Keratinocyte (primary cell): ENCODE results near the gene THBS4. TPM values are rescaled to one million over a fixed set of nuclear protein-coding genes. Genes with fewer than 3 reads are reported as not detected.

Source experiments
- DNase-seq: peaks from one replicate; pipeline ENCODE4 v3.0.0-alpha.2; 2011; ENCODE audit warnings: low read depth, missing footprints, low spot score
- FAIRE-seq: peaks from 2 replicates; lab custom pipeline; 2011; peaks lifted over from hg19 to GRCh38; lab: Jason Lieb, UNC
- H2AFZ ChIP-seq: 2 replicates; pipeline ENCODE4 v1.6.0; 2012; ENCODE audit warnings: low read length, control low read depth, inconsistent platforms; ENCODE audit not compliant: control insufficient read depth
- H3K27ac ChIP-seq: 2 replicates; pipeline ENCODE4 v1.5.1; 2011; ENCODE audit warnings: low read length; ENCODE audit not compliant: control insufficient read depth, insufficient read depth
- H3K27me3 ChIP-seq: 3 replicates; pipeline ENCODE4 v1.6.0; 2011; ENCODE audit warnings: low read length; ENCODE audit not compliant: control insufficient read depth, insufficient read depth; ENCODE audit errors: extremely low read depth
- H3K36me3 ChIP-seq, 2 experiments: 2 replicates in 1 of 2; 3 replicates in 1 of 2; pipeline ENCODE4 v1.5.1; 2011; ENCODE audit warnings: low read length in 2 of 2, mild to moderate bottlenecking in 1 of 2; ENCODE audit not compliant: control insufficient read depth in 2 of 2, insufficient read depth in 2 of 2; ENCODE audit errors: extremely low read depth in 1 of 2
- H3K4me1 ChIP-seq: 3 replicates; pipeline ENCODE4 v1.5.1; 2011; ENCODE audit warnings: low read length; ENCODE audit not compliant: control insufficient read depth, insufficient read depth; ENCODE audit errors: extremely low read depth
- H3K4me2 ChIP-seq: 3 replicates; pipeline ENCODE4 v1.6.0; 2011; ENCODE audit warnings: low read depth, low read length; ENCODE audit not compliant: control insufficient read depth, insufficient read depth; ENCODE audit errors: extremely low read depth
- H3K4me3 ChIP-seq, 3 experiments: fragments of 200-600 bp in 1 of 3; sonication (generic) in 1 of 3; 2 replicates in 2 of 3; 3 replicates in 1 of 3; pipeline ENCODE4 v1.5.1; 2011 to 2016; ENCODE audit warnings: low read length in 3 of 3, mild to moderate bottlenecking in 3 of 3, control low read depth in 2 of 3, inconsistent platforms in 1 of 3, low read depth in 1 of 3, mixed read lengths in 1 of 3, mixed run types in 1 of 3, moderate library complexity in 1 of 3; ENCODE audit not compliant: control insufficient read depth in 2 of 3, insufficient read depth in 2 of 3; ENCODE audit errors: extremely low read depth in 1 of 3
- H3K79me2 ChIP-seq: 2 replicates; pipeline ENCODE4 v1.6.0; 2012; ENCODE audit warnings: low read length; ENCODE audit not compliant: control insufficient read depth, insufficient read depth
- H3K9ac ChIP-seq: 3 replicates; pipeline ENCODE4 v1.6.0; 2011; ENCODE audit warnings: low read length; ENCODE audit not compliant: control insufficient read depth, insufficient read depth; ENCODE audit errors: extremely low read depth
- H3K9me1 ChIP-seq: 3 replicates; pipeline ENCODE4 v1.6.0; 2011; ENCODE audit warnings: low read length; ENCODE audit not compliant: control insufficient read depth, insufficient read depth; ENCODE audit errors: extremely low read depth
- H3K9me3 ChIP-seq: 2 replicates; pipeline ENCODE4 v1.5.1; 2012; ENCODE audit warnings: low read depth, low read length; ENCODE audit not compliant: control insufficient read depth
- H4K20me1 ChIP-seq: 3 replicates; pipeline ENCODE4 v1.6.0; 2011; ENCODE audit warnings: low read length; ENCODE audit not compliant: control insufficient read depth, insufficient read depth; ENCODE audit errors: extremely low read depth
- CTCF ChIP-seq, 3 experiments: IDR thresholded peaks in 1 of 3; conservative IDR thresholded peaks in 1 of 3; optimal IDR thresholded peaks in 1 of 3; 2 replicates in 2 of 3; 3 replicates in 1 of 3; pipeline versions ENCODE3 to v1.5.1; 2011; ENCODE audit warnings: low read length in 3 of 3, mild to moderate bottlenecking in 3 of 3, moderate library complexity in 2 of 3, control low read depth in 1 of 3, inconsistent platforms in 1 of 3; ENCODE audit not compliant: insufficient read depth in 2 of 3; ENCODE audit errors: extremely low read depth in 1 of 3
- EZH2 ChIP-seq: IDR thresholded peaks from one replicate; pipeline ENCODE4 v1.6.1; 2012; ENCODE audit warnings: inconsistent platforms, mild to moderate bottlenecking, low read length, moderate library complexity
- dilution Hi-C: fragments of 300-500 bp; cut with MboI; formaldehyde crosslinking; loops from one replicate; pipeline ENCODE4 v1.7.0; 2020; ENCODE audit warnings: low sequenced_read_pairs; ENCODE audit not compliant: extremely low pct_ligation_motif_present
- polyA plus RNA-seq, 5 experiments: library from polyadenylated mRNA; depleted of rRNA in 3 of 5; stranded (reverse) in 3 of 5; stranded (forward) in 1 of 5; unstranded in 1 of 5; fragments of >200 nt; gene quantifications; 1 replicate in 1 of 5; 2 replicates in 3 of 5; 3 replicates in 1 of 5; pipeline versions ENCODE4 v1.2.1 to v1.2.3, GENCODE V29; 2011 to 2012; ENCODE audit warnings: missing spikeins in 2 of 5, low read depth in 1 of 5, low replicate concordance in 1 of 5

Gene THBS4
- polyA plus RNA-seq, 1 donor (not counting 4 experiments of a cell fraction or from before 2014, with no cell fraction given), result 0.47 TPM

GRCh38 chr5:80010754-80011392, 24.3 kb upstream of the THBS4 start:
- H3K9ac ChIP-seq, result no peak overlapping the region
- H2AFZ ChIP-seq, result no peak overlapping the region
- no peaks in the 10 kb centered on the region for H3K79me2 ChIP-seq
- no peaks in the 10 kb centered on the region for H3K9me3 ChIP-seq
- dilution Hi-C loops, result no loop called here
- FAIRE-seq (no peak), DNase-seq (no peak)
- TF ChIP-seq EZH2 (no peak), CTCF (optimal IDR thresholded peaks at IDR 0.05 in 1 of 3, IDR thresholded peaks at IDR 0.05 in 1 of 3, conservative IDR thresholded peaks at IDR 0.05 in 1 of 3; ENCODE audit: extremely low read depth in 1 of 3, insufficient read depth in 2 of 3, low read length in 3 of 3) (no peak)
- H3K9me1 ChIP-seq, result no peaks in the 10 kb centered on the region
- H4K20me1 ChIP-seq, result no peaks in the 10 kb centered on the region
- H3K27me3 ChIP-seq, result no peaks in the 10 kb centered on the region
- no peaks in the 10 kb centered on the region for H3K36me3 ChIP-seq
- H3K27ac ChIP-seq, result no peak overlapping the region
- no peaks in the 10 kb centered on the region for H3K4me1 ChIP-seq
- no peak overlapping the region for H3K4me2 ChIP-seq
- no peak overlapping the region for H3K4me3 ChIP-seq

DNA sequence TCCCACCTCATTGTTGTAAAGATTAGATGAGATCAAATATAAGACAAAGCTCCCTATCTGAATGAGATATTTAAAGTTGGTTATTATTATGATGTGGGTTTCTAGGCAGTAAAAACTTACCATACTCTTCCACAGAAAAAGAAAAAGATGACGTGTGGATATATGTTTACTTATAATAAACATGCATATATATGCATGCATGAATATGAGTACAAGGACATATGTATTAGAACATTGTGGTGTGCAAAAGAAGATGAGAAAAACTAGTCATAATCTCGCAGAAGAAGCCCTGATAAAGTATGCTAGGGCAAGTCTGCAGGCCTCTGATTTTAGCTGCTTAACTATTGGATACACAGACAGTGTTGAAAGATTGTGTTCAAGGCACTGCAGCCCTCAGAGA, 10.1 kb upstream of the THBS4 start:
- TF ChIP-seq CTCF (optimal IDR thresholded peaks at IDR 0.05 in 1 of 3, IDR thresholded peaks at IDR 0.05 in 1 of 3, conservative IDR thresholded peaks at IDR 0.05 in 1 of 3; ENCODE audit: extremely low read depth in 1 of 3, insufficient read depth in 2 of 3, low read length in 3 of 3), result no peak
- no peak for TF ChIP-seq EZH2
- dilution Hi-C loops, result no loop called here
- Histone ChIP-seq H4K20me1 (no peaks in the 10 kb centered on the region), H2AFZ (no peak overlapping the region), H3K9ac (no peak overlapping the region), H3K4me2 (no peak overlapping the region), H3K4me1 (no peaks in the 10 kb centered on the region), H3K4me3 (no peak overlapping the region), H3K9me3 (no peaks in the 10 kb centered on the region), H3K27ac (no peak overlapping the region), H3K9me1 (no peaks in the 10 kb centered on the region), H3K36me3 (no peaks in the 10 kb centered on the region), H3K79me2 (no peaks in the 10 kb centered on the region), H3K27me3 (peaks cover 8% of the 10 kb centered on the region)
- no peak for DNase-seq
- no peak for FAIRE-seq
